ENCODE results near the gene IER5. TPM values are rescaled to one million over a fixed set of nuclear protein-coding genes. Genes with fewer than 3 reads are reported as not detected.

Gene IER5
- total RNA-seq, 4 donors from 2014 or later: 10.7 to 16.7 (median 14.9) TPM

- Histone ChIP-seq H3K4me1 (peaks cover 0 to 37% (median 13%) of the 10 kb centered on the region in 3 donors), H3K4me3 (no peak overlapping the region), H3K9me3 (no peaks in the 10 kb centered on the region), H3K36me3 (no peaks in the 10 kb centered on the region), H3K27ac (no peak overlapping the region), H3K27me3 (no peaks in the 10 kb centered on the region)
- TF ChIP-seq EP300 (IDR thresholded peaks at IDR 0.05) (no peak), POLR2A (IDR thresholded peaks at IDR 0.05) (no peak), CTCF (IDR thresholded peaks at IDR 0.05) (no peak), POLR2AphosphoS5 (IDR thresholded peaks at IDR 0.05) (no peak)
- 80 to 91% methylated on average over 1 to 10 of the region's 12 CpGs for WGBS, 2 donors (ENCODE audit: low coverage in 1 of 2)
- ATAC-seq: no peak
Observed at GRCh38 chr1:181137217-181137743, 48.8 kb downstream of the IER5 start.

GRCh38 chr1:181139631-181140061 lies 51.1 kb downstream of the IER5 start:
- Histone ChIP-seq H3K9me3 (no peaks in the 10 kb centered on the region), H3K4me3 (no peak overlapping the region), H3K36me3 (no peaks in the 10 kb centered on the region), H3K4me1 (peaks cover 0 to 38% (median 14%) of the 10 kb centered on the region in 3 donors), H3K27me3 (no peaks in the 10 kb centered on the region), H3K27ac (no peak overlapping the region)
- no peak for TF ChIP-seq EP300 (IDR thresholded peaks at IDR 0.05)
- TF ChIP-seq CTCF (IDR thresholded peaks at IDR 0.05): no peak
- no peak for TF ChIP-seq POLR2A (IDR thresholded peaks at IDR 0.05)
- no peak for TF ChIP-seq POLR2AphosphoS5 (IDR thresholded peaks at IDR 0.05)
- 48 to 55% methylated on average over 2 of the region's 5 CpGs for WGBS, 2 donors (ENCODE audit: low coverage in 1 of 2)
- ATAC-seq: no peak

GRCh38 chr1:181140398-181140797 lies 51.9 kb downstream of the IER5 start:
- no peaks in the 10 kb centered on the region for H3K27me3 ChIP-seq
- WGBS, 2 donors (ENCODE audit: low coverage in 1 of 2): 44 to 93% methylated on average over 2 to 3 of the region's 4 CpGs
- no peaks in the 10 kb centered on the region for H3K9me3 ChIP-seq
- TF ChIP-seq POLR2AphosphoS5 (IDR thresholded peaks at IDR 0.05) (no peak), CTCF (IDR thresholded peaks at IDR 0.05) (no peak), EP300 (IDR thresholded peaks at IDR 0.05) (no peak), POLR2A (IDR thresholded peaks at IDR 0.05) (no peak)
- no peak for ATAC-seq
- H3K4me3 ChIP-seq: no peak overlapping the region
- H3K27ac ChIP-seq: no peak overlapping the region
- peaks cover 0 to 31% (median 7%) of the 10 kb centered on the region in 3 donors for H3K4me1 ChIP-seq
- no peaks in the 10 kb centered on the region for H3K36me3 ChIP-seq

- 93 to 100% methylated on average over 2 to 3 of the region's 3 CpGs for WGBS, 2 donors (ENCODE audit: low coverage in 1 of 2)
- Histone ChIP-seq H3K9me3 (no peaks in the 10 kb centered on the region), H3K4me1 (peaks cover 0 to 26% (median 5%) of the 10 kb centered on the region in 3 donors), H3K27me3 (no peaks in the 10 kb centered on the region), H3K27ac (no peak overlapping the region), H3K36me3 (no peaks in the 10 kb centered on the region), H3K4me3 (no peak overlapping the region)
- TF ChIP-seq POLR2A (IDR thresholded peaks at IDR 0.05) (no peak), CTCF (IDR thresholded peaks at IDR 0.05) (no peak), POLR2AphosphoS5 (IDR thresholded peaks at IDR 0.05) (no peak), EP300 (IDR thresholded peaks at IDR 0.05) (no peak)
- no peak for ATAC-seq
Observed at GRCh38 chr1:181140891-181141290, 52.4 kb downstream of the IER5 start.

- no peaks in the 10 kb centered on the region for H3K27me3 ChIP-seq
- H3K9me3 ChIP-seq: no peaks in the 10 kb centered on the region
- WGBS, 2 donors (ENCODE audit: low coverage in 1 of 2): 54% methylated on average over 2 of the region's 5 CpGs; no CpG with 5 or more reads in 1 of the 2 donors
- H3K36me3 ChIP-seq: no peaks in the 10 kb centered on the region
- H3K4me3 ChIP-seq: no peak overlapping the region
- peak; percentile 60 for TF ChIP-seq POLR2AphosphoS5 (IDR thresholded peaks at IDR 0.05)
- TF ChIP-seq CTCF (IDR thresholded peaks at IDR 0.05): no peak
- ATAC-seq: no peak
- H3K4me1 ChIP-seq: peaks cover 0 to 20% (median 5%) of the 10 kb centered on the region in 3 donors
- H3K27ac ChIP-seq: no peak overlapping the region
Observed at GRCh38 chr1:181141431-181141910, 53.0 kb downstream of the IER5 start.

Data from gastroesophageal sphincter (tissue), 4 donors.